ENCODE data around the gene TBC1D4. TPM values are rescaled to one million over a fixed set of nuclear protein-coding genes. Genes with fewer than 3 reads are reported as not detected.

The TBC1D4 gene
- polyA plus RNA-seq, 1 donor from 2014 or later = 3.9 TPM

- H3K9me2 ChIP-seq (ENCODE audit: insufficient read depth, low read length) = no peaks in the 10 kb centered on the region
- no peaks in the 10 kb centered on the region for H3K27me3 ChIP-seq (ENCODE audit: insufficient read depth, low read depth, low read length)
- H3K36me3 ChIP-seq (ENCODE audit: insufficient read depth, low read length) = no peaks in the 10 kb centered on the region
- no peak overlapping the region for H3K27ac ChIP-seq (ENCODE audit: low read length)
- no peaks in the 10 kb centered on the region for H3F3A ChIP-seq (ENCODE audit: insufficient read depth, low read length, poor library complexity, severe bottlenecking)
- no peaks in the 10 kb centered on the region for H4K20me1 ChIP-seq (ENCODE audit: insufficient read depth)
- no peak overlapping the region for H3K4me2 ChIP-seq (ENCODE audit: low read length)
- H3K4me3 ChIP-seq (ENCODE audit: low read length) = no peak overlapping the region
- no peak overlapping the region for H3K9ac ChIP-seq (ENCODE audit: low read length)
- no peak for TF ChIP-seq REST (IDR thresholded peaks at IDR 0.05; ENCODE audit: borderline replicate concordance)
- TF ChIP-seq EP300 (conservative IDR thresholded peaks at IDR 0.05; ENCODE audit: poor library complexity, severe bottlenecking) = no peak
- no peak for TF ChIP-seq TAF1 (IDR thresholded peaks at IDR 0.05; ENCODE audit: low read depth)
- no peak for TF ChIP-seq POLR2AphosphoS5 (IDR thresholded peaks at IDR 0.05)
- TF ChIP-seq MXI1 (conservative IDR thresholded peaks at IDR 0.05; ENCODE audit: poor library complexity, severe bottlenecking) = no peak
- TF ChIP-seq RAD21 (conservative IDR thresholded peaks at IDR 0.05) = no peak
- no peak for TF ChIP-seq SMC3 (conservative IDR thresholded peaks at IDR 0.05; ENCODE audit: poor library complexity)
- no peak overlapping the region for H2AFZ ChIP-seq (ENCODE audit: low read depth, low read length)
- H3K9me3 ChIP-seq (ENCODE audit: low read length) = no peaks in the 10 kb centered on the region
- H3K79me2 ChIP-seq (replicated peaks; ENCODE audit: insufficient read depth, low read length) = no peaks in the 10 kb centered on the region
These were observed 106.6 kb downstream of the TBC1D4 start for GRCh38 chr13:75375329-75375728.

DNA sequence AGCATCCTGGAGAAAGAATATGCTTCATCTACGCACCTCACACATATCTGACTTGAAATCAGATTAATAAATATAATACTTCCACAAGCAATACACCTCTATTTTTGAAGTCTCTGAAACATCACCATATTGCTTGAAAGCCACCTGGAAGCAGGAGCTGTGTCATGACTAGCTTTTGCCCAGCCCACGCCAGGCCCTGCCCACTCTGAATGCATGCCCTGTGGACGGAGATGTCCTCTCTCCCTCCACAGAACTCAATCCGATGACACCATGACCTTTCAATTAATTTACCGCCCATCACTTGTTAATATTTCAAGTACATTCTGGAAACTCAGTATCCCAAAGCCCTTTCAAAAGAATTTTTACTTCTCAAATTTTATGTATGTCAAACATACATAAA is 108.0 kb downstream of the TBC1D4 start:
- no peaks in the 10 kb centered on the region for H3K9me3 ChIP-seq (ENCODE audit: low read length)
- H2AFZ ChIP-seq (ENCODE audit: low read depth, low read length) = no peak overlapping the region
- no peaks in the 10 kb centered on the region for H4K20me1 ChIP-seq (ENCODE audit: insufficient read depth)
- no peaks in the 10 kb centered on the region for H3K36me3 ChIP-seq (ENCODE audit: insufficient read depth, low read length)
- no peak overlapping the region for H3K9ac ChIP-seq (ENCODE audit: low read length)
- TF ChIP-seq TAF1 (IDR thresholded peaks at IDR 0.05; ENCODE audit: low read depth) (no peak), REST (IDR thresholded peaks at IDR 0.05; ENCODE audit: borderline replicate concordance) (no peak), EP300 (conservative IDR thresholded peaks at IDR 0.05; ENCODE audit: poor library complexity, severe bottlenecking) (no peak), EZH2 (IDR thresholded peaks at IDR 0.05; ENCODE audit: borderline replicate concordance, insufficient read depth, low read length, poor library complexity, severe bottlenecking) (no peak), CTCF (IDR thresholded peaks at IDR 0.05; ENCODE audit: poor library complexity, severe bottlenecking) (no peak), RAD21 (conservative IDR thresholded peaks at IDR 0.05) (no peak), SMC3 (conservative IDR thresholded peaks at IDR 0.05; ENCODE audit: poor library complexity) (no peak)
- no peak overlapping the region for H3K4me2 ChIP-seq (ENCODE audit: low read length)
- H3K4me3 ChIP-seq (ENCODE audit: low read length) = no peak overlapping the region
- H3K79me2 ChIP-seq (replicated peaks; ENCODE audit: insufficient read depth, low read length) = no peaks in the 10 kb centered on the region
- H3F3A ChIP-seq (ENCODE audit: insufficient read depth, low read length, poor library complexity, severe bottlenecking) = no peaks in the 10 kb centered on the region
- H3K27ac ChIP-seq (ENCODE audit: low read length) = no peak overlapping the region
- H3K27me3 ChIP-seq (ENCODE audit: insufficient read depth, low read depth, low read length) = no peaks in the 10 kb centered on the region
- H3K9me2 ChIP-seq (ENCODE audit: insufficient read depth, low read length) = no peaks in the 10 kb centered on the region
